GM10248 (cell line): ENCODE results near the gene CXCL12.

Experiments used
- CTCF ChIA-PET: fragments of 300-600 bp; sonication (Branson Sonifier 250); formaldehyde crosslinking; extraction: SDS; loops from one replicate; lab custom pipeline; 2021; ENCODE audit warnings: antibody characterized with exemption; lab: Yijun Ruan, JAX
- POLR2A ChIA-PET: fragments of 350-650 bp; sonication (Branson Sonifier 250); formaldehyde crosslinking; extraction: SDS; loops from one replicate; lab custom pipeline; 2020; ENCODE audit warnings: antibody characterized with exemption; lab: Yijun Ruan, JAX
- DNase-seq: peaks from one replicate; pipeline ENCODE4 v3.0.0; 2012; ENCODE audit errors: extremely low spot score
- TF ChIP-seq, protein P1 (sequence below): IDR thresholded peaks from 2 replicates; pipeline ENCODE4 v1.5.1; 2012; ENCODE audit warnings: mild to moderate bottlenecking, low read depth; ENCODE audit errors: extremely low read depth, missing control alignments, control extremely low read depth

The CXCL12 gene

DNA sequence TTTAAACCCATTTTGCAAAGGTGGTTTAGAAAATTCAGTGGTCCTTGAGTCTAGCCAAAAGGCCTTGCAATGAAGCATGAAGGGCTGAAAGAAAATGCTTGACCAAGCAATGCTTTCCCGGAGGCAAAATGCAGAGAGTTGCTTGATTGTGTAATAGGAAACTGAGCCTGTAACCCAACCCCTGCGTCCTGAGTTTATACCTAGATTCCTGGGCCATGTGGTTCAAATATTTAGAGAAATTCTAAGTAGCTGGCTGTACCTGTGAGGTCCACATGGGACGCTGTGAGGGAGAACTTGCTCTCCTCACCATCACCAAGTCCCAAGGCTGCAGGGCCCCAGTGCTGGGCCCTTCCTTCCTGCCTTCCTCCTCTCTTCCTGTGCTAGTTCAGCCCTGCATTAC, 45.7 kb downstream of the CXCL12 start:
- TF ChIP-seq, protein P1, sequence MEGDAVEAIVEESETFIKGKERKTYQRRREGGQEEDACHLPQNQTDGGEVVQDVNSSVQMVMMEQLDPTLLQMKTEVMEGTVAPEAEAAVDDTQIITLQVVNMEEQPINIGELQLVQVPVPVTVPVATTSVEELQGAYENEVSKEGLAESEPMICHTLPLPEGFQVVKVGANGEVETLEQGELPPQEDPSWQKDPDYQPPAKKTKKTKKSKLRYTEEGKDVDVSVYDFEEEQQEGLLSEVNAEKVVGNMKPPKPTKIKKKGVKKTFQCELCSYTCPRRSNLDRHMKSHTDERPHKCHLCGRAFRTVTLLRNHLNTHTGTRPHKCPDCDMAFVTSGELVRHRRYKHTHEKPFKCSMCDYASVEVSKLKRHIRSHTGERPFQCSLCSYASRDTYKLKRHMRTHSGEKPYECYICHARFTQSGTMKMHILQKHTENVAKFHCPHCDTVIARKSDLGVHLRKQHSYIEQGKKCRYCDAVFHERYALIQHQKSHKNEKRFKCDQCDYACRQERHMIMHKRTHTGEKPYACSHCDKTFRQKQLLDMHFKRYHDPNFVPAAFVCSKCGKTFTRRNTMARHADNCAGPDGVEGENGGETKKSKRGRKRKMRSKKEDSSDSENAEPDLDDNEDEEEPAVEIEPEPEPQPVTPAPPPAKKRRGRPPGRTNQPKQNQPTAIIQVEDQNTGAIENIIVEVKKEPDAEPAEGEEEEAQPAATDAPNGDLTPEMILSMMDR: no peak
- CTCF ChIA-PET: no interaction called here
- POLR2A ChIA-PET: no interaction called here
- DNase-seq: no peak

GRCh38 chr10:44337081-44337480, 47.8 kb downstream of the CXCL12 start:
- ChIA-PET POLR2A (no interaction called here), CTCF (interaction anchor here (1.2 to 1.5 kb wide), 3 partner anchors 9 to 23 kb away, joined by 3 to 5 read pairs (median 3); no protein-coding TSS in a partner anchor)
- TF ChIP-seq, protein P1: no peak
- DNase-seq: no peak

DNA sequence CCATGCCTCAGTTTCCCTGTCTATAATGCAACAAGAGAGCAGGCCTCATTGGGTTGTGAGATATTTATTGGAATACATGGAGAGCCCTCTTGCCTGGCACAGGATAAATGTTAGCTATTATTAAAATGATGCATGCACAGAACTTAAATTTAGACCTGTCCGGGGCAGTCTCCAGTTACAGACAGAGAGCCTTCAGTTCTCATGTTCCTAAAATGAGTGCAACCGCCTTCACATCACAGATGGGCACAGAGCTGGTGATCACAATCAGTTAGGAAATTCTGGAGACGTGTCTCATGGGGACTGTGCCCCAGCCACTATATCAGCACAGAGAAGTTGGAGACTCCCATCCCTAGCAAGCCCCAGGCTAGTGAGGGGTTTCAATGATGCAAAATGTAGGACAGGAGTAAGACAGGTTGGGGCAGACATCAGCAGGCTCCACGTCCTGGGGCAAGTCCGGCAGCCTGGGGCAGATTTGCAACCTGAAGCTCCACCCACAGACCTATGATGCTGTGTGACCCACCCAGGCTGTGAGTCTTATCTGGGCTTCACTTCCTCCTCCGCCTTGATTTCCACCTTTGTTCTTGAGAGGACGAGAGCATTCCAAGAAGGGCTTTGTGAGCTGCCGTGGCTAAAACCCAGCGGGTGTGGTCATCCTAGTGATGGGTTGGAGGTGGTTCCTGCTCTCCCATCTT, 49.4 kb downstream of the CXCL12 start:
- DNase-seq: no peak
- TF ChIP-seq, protein P1: no peak
- ChIA-PET CTCF (interaction anchor here (1.4 to 1.5 kb wide), 2 partner anchors 12 to 31 kb away, joined by 3 to 4 read pairs; no protein-coding TSS in a partner anchor), POLR2A (no interaction called here)

GRCh38 chr10:44334621-44335184, 50.2 kb downstream of the CXCL12 start:
- no peak for DNase-seq
- ChIA-PET CTCF (interaction anchor here (1.4 to 1.5 kb wide), 2 partner anchors 12 to 32 kb away, joined by 3 to 4 read pairs; no protein-coding TSS in a partner anchor), POLR2A (no interaction called here)
- TF ChIP-seq, protein P1: no peak

DNA sequence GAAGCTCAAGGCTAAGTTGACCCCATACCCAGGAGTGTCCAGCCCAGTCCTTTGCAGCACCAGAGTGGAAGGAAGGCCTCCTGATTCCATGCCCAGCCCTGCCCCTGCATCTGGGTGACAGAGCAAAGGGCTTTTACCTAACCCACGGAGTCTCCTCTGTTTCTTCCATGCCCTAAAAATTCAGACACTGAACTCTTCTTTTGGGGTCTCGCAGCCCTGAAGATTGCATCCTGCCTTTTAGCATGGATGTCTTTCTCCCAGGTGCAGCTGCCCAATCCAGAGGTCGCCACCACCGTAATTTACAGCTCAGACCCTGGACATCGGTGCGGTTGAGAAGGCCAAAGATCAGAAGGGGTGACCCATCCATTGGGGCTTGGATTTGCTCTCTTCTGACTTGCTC, 50.8 kb downstream of the CXCL12 start:
- POLR2A ChIA-PET: no interaction called here
- CTCF ChIA-PET: interaction anchor here (1.5 kb wide), 1 partner anchor 33 kb away, joined by 4 read pairs; no protein-coding TSS in a partner anchor
- TF ChIP-seq, protein P1: no peak
- no peak for DNase-seq

GRCh38 chr10:44333511-44333910, 51.4 kb downstream of the CXCL12 start:
- ChIA-PET CTCF (interaction anchor here (1.5 kb wide), 1 partner anchor 33 kb away, joined by 4 read pairs; no protein-coding TSS in a partner anchor), POLR2A (no interaction called here)
- TF ChIP-seq, protein P1: no peak
- DNase-seq: no peak
